ENCODE results near the gene ERVH48-1. TPM values are rescaled to one million over a fixed set of nuclear protein-coding genes. Genes with fewer than 3 reads are reported as not detected.
"Not testable (repeated sequence)": the region's sequence is repeated elsewhere in the genome, so short reads cannot be mapped to it uniquely, and the experiment has no call there.

Gene ERVH48-1
- total RNA-seq, 1 donor from 2014 or later, result not detected

- TF ChIP-seq, protein P1, sequence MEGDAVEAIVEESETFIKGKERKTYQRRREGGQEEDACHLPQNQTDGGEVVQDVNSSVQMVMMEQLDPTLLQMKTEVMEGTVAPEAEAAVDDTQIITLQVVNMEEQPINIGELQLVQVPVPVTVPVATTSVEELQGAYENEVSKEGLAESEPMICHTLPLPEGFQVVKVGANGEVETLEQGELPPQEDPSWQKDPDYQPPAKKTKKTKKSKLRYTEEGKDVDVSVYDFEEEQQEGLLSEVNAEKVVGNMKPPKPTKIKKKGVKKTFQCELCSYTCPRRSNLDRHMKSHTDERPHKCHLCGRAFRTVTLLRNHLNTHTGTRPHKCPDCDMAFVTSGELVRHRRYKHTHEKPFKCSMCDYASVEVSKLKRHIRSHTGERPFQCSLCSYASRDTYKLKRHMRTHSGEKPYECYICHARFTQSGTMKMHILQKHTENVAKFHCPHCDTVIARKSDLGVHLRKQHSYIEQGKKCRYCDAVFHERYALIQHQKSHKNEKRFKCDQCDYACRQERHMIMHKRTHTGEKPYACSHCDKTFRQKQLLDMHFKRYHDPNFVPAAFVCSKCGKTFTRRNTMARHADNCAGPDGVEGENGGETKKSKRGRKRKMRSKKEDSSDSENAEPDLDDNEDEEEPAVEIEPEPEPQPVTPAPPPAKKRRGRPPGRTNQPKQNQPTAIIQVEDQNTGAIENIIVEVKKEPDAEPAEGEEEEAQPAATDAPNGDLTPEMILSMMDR (conservative IDR thresholded peaks at IDR 0.05), result no peak
- H3K9me3 Mint-ChIP-seq, result no peaks in the 10 kb centered on the region
- no peak overlapping the region for H3K4me3 Mint-ChIP-seq
- DNase-seq (ENCODE audit: extremely low spot score, unreplicated experiment), result no peak
- H3K27ac Mint-ChIP-seq, result no peak overlapping the region
- no peaks in the 10 kb centered on the region for H3K36me3 Mint-ChIP-seq
- peaks cover 4% of the 10 kb centered on the region for H3K27me3 Mint-ChIP-seq
- peaks cover 19% of the 10 kb centered on the region for H3K4me1 Mint-ChIP-seq (ENCODE audit: unreplicated experiment)
Measured at GRCh38 chr21:42941696-42942085, 16.3 kb upstream of the ERVH48-1 start.

DNA sequence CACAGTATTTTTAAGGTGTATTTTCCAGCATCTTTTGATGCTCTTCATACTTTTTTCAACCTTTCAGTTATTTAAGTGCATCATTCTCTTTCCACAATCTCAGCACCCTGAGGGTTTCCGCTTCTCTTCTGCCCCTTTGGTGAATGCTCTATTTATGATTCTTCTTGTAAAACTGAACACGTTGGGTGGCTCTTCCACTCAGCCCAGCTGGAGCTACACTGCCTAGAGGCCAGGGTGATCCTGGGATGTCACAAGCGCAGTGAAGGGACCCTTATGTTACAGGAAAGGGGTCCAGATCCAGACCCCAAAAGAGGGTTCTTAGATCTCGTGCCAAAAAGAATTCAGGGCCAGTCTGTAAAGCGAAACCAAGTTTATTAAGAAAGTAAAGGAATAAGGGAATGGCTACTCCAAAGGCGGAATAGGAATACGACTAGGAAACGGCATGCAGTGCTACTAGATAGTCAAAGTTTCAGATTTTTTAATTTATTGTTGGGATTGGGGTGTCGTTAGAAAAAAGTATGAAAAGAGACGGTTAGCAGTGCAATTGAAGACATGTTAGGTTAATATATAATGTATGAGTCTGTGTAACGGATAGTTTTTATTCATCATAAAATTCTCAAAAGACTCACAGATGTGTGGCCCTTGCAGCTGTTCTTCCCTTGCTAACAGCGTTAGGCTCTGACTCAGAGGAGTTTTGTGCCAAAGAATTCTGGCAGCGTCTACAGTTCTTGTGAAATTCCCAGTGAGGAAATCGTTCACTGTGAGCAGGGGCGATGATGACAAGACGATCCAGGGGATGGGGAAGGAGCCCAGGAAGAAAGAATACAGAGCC lies 14.4 kb upstream of the ERVH48-1 start:
- Mint-ChIP-seq H3K4me3 (no peak overlapping the region), H3K9me3 (no peaks in the 10 kb centered on the region), H3K4me1 (ENCODE audit: unreplicated experiment) (peaks cover 21% of the 10 kb centered on the region), H3K27ac (no peak overlapping the region), H3K36me3 (no peaks in the 10 kb centered on the region), H3K27me3 (peaks cover 4% of the 10 kb centered on the region)
- TF ChIP-seq, protein P1 (conservative IDR thresholded peaks at IDR 0.05), result no peak
- DNase-seq (ENCODE audit: extremely low spot score, unreplicated experiment), result no peak

- not testable (repeated sequence) for H3K36me3 Mint-ChIP-seq; DNase-seq (ENCODE audit: extremely low spot score, unreplicated experiment); H3K27me3 Mint-ChIP-seq; H3K9me3 Mint-ChIP-seq; H3K4me3 Mint-ChIP-seq; H3K27ac Mint-ChIP-seq
- H3K4me1 Mint-ChIP-seq (ENCODE audit: unreplicated experiment), result peaks cover 21% of the 10 kb centered on the region
Measured at GRCh38 chr21:42938606-42938995, 13.2 kb upstream of the ERVH48-1 start.

DNA sequence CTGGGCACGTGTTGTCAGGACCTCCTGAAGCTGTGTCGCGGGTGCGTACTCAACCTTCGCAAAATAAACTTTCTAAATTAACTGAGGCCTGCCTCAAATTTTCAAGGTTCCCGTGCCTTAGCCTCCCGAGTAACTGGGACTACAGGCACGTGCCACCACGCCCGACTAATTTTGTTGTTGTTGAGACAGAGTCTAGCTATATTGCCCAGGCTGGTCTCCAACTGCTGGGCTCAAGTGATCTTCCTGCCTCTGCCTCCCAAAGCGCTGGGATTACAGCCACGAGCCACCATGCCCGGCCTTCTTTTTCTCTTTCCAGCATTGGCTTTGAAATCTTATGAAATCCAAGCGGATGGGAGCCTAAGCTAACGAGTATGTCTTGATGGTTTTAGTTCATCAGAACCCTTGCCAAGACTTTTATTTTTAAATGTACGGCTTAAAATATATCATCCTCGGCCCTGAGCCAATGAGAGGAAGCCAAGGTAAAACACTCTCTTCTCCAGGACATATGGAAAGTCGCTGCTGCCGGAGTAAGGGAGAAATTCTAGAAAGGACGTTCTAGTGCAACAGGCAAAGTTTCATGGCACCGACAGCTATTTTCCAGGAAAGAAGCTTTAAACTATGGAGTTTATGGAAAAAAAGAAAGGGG lies 12.7 kb upstream of the ERVH48-1 start:
- TF ChIP-seq, protein P1 (conservative IDR thresholded peaks at IDR 0.05), result no peak

GRCh38 chr21:42937034-42937940 lies 11.9 kb upstream of the ERVH48-1 start:
- H3K9me3 Mint-ChIP-seq; DNase-seq (ENCODE audit: extremely low spot score, unreplicated experiment); H3K36me3 Mint-ChIP-seq; H3K27me3 Mint-ChIP-seq: not testable (repeated sequence)
- H3K4me3 Mint-ChIP-seq, result peak overlapping the region; percentile 5
- H3K27ac Mint-ChIP-seq, result peak overlapping the region; percentile 35
- H3K4me1 Mint-ChIP-seq (ENCODE audit: unreplicated experiment), result peaks cover 28% of the 10 kb centered on the region

More for the DNA sequence above, 12.7 kb upstream of the ERVH48-1 start:
- Mint-ChIP-seq H3K36me3 (no peaks in the 10 kb centered on the region), H3K4me3 (no peak overlapping the region), H3K27me3 (peaks cover 4% of the 10 kb centered on the region), H3K4me1 (ENCODE audit: unreplicated experiment) (peaks cover 23% of the 10 kb centered on the region), H3K9me3 (no peaks in the 10 kb centered on the region), H3K27ac (peak overlapping the region; percentile 35)
- DNase-seq (ENCODE audit: extremely low spot score, unreplicated experiment), result no peak

DNA sequence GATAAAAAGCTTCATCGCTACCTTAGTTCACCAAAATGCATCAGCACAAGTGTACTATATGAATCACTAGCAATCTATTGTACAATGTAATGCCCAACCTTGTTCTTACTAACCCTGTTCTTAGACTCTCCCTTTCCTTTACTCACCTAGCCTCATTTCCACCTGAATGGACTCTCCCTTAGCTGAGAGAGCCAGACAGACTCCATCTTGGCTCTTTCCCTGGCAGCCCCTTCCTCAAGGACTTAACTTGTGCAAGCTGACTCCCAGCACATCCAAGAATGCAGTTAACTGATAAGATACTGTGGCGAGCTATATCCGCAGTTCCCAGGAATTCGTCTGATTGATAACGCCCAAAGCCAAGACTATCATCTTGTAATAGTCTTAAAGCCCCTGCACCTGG lies 10.9 kb upstream of the ERVH48-1 start:
- H3K4me3 Mint-ChIP-seq; H3K27me3 Mint-ChIP-seq; DNase-seq (ENCODE audit: extremely low spot score, unreplicated experiment); H3K36me3 Mint-ChIP-seq; H3K9me3 Mint-ChIP-seq: not testable (repeated sequence)
- Mint-ChIP-seq H3K27ac (peak overlapping the region; percentile 59), H3K4me1 (ENCODE audit: unreplicated experiment) (peaks cover 28% of the 10 kb centered on the region)

DNA sequence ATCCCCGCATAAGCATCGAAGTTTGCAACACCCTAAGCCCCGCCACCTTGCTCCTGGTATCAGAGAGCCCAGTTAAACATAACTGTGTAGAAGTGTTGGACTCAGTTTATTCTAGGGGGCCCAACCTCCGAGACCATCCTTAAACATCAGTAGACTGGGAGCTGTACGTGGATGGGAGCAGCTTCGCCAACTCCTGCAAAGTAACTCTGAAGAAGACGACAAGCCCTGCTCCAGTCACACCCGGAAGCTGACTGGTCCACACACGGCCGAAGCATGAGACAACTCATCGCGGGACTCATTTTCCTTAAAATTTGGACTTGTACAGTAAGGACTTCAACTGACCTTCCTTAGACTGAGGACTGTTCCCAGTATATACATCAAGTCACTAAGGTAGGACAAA lies 8.5 kb upstream of the ERVH48-1 start:
- peaks cover 28% of the 10 kb centered on the region for H3K4me1 Mint-ChIP-seq (ENCODE audit: unreplicated experiment)
- not testable (repeated sequence) for H3K27ac Mint-ChIP-seq; DNase-seq (ENCODE audit: extremely low spot score, unreplicated experiment); H3K27me3 Mint-ChIP-seq; H3K9me3 Mint-ChIP-seq; H3K36me3 Mint-ChIP-seq
- H3K4me3 Mint-ChIP-seq, result peak overlapping the region; percentile 49

DNA sequence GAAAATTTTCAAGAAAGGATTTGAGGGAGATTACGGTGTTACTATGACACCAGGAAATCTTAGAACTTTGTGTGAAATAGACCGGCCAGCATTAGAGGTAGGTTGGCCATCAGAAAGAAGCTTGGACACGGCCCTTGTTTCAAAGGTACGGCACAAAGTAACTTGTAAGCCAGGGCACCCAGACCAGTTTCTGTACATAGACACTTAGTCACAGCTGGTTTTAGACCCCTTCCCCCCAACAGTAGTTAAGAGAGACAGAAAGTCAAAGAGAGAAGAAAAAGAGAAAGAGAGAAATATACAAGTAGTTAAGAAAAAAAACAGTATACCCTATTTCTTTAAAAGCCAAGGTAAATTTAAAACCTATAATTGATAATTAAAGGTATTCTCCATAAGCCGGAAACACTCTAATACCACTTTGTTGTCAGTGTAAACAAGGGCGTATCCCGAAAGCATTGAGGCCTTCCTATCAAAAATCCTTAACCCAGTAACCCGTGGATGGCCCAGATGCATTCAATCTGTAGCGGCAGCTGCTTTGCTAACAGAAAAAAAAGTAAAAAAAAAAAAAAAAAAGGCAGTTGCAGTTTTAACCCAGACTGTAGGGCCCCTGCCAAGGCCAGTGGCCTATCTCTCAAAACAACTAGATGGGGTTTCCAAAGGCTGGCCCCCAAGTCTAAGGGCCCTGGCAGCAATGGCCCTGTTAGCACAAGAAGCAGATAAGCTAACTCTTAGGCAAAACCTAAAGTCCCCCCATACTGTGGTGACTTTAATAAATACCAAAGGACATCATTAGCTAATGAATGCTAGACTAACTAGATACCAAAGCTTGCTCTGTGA lies 7.9 kb upstream of the ERVH48-1 start:
- Mint-ChIP-seq H3K4me1 (ENCODE audit: unreplicated experiment) (peaks cover 28% of the 10 kb centered on the region), H3K4me3 (peak overlapping the region; percentile 42), H3K27ac (peak overlapping the region; percentile 40)
- not testable (repeated sequence) for H3K36me3 Mint-ChIP-seq; DNase-seq (ENCODE audit: extremely low spot score, unreplicated experiment); H3K27me3 Mint-ChIP-seq; H3K9me3 Mint-ChIP-seq

GRCh38 chr21:42932378-42933136 lies 7.1 kb upstream of the ERVH48-1 start:
- Mint-ChIP-seq H3K4me1 (ENCODE audit: unreplicated experiment) (peaks cover 25% of the 10 kb centered on the region), H3K4me3 (peak overlapping the region; percentile 42), H3K27ac (peak overlapping the region; percentile 40)
- H3K36me3 Mint-ChIP-seq; H3K9me3 Mint-ChIP-seq; DNase-seq (ENCODE audit: extremely low spot score, unreplicated experiment); H3K27me3 Mint-ChIP-seq: not testable (repeated sequence)

All from type B pancreatic cell (in vitro differentiated cells).